HG02981 (cell line): ENCODE results near the gene TSPAN15.

Source experiments
- ATAC-seq: cut with Tn5 transposase; IDR thresholded peaks from one replicate; pipeline ENCODE4 v1.9.1; 2021; ENCODE audit warnings: mild to moderate bottlenecking, moderate library complexity; ENCODE audit not compliant: unreplicated experiment

Gene TSPAN15

GRCh38 chr10:69464801-69465401 lies 13.6 kb downstream of the TSPAN15 start:
- no peak for ATAC-seq

- no peak for ATAC-seq
Observed at GRCh38 chr10:69465457-69466157, 14.3 kb downstream of the TSPAN15 start.

GRCh38 chr10:69466158-69466490 lies 14.9 kb downstream of the TSPAN15 start:
- ATAC-seq = no peak

GRCh38 chr10:69466689-69467088 lies 15.4 kb downstream of the TSPAN15 start:
- ATAC-seq = no peak

- no peak for ATAC-seq
Observed at GRCh38 chr10:69467928-69468750, 16.9 kb downstream of the TSPAN15 start.

- no peak for ATAC-seq
Observed at GRCh38 chr10:69468751-69469089, 17.5 kb downstream of the TSPAN15 start.

GRCh38 chr10:69469976-69470375 lies 18.7 kb downstream of the TSPAN15 start:
- no peak for ATAC-seq

GRCh38 chr10:69470463-69471384 lies 19.5 kb downstream of the TSPAN15 start:
- ATAC-seq = no peak

GRCh38 chr10:69472142-69472541 lies 20.9 kb downstream of the TSPAN15 start:
- no peak for ATAC-seq

GRCh38 chr10:69472544-69472943 lies 21.3 kb downstream of the TSPAN15 start:
- ATAC-seq = no peak

- ATAC-seq = no peak
Observed at GRCh38 chr10:69473304-69473990, 22.2 kb downstream of the TSPAN15 start.

- ATAC-seq = no peak
Observed at GRCh38 chr10:69474742-69475432, 23.6 kb downstream of the TSPAN15 start.

GRCh38 chr10:69475433-69475830 lies 24.2 kb downstream of the TSPAN15 start:
- ATAC-seq = no peak

- ATAC-seq = no peak
Observed at GRCh38 chr10:69477968-69478597, 26.8 kb downstream of the TSPAN15 start.

- no peak for ATAC-seq
Observed at GRCh38 chr10:69479240-69480067, 28.2 kb downstream of the TSPAN15 start.

- ATAC-seq = no peak
Observed at GRCh38 chr10:69480068-69480412, 28.8 kb downstream of the TSPAN15 start.

GRCh38 chr10:69481305-69481704 lies 30.0 kb downstream of the TSPAN15 start:
- no peak for ATAC-seq

- no peak for ATAC-seq
Observed at GRCh38 chr10:69481811-69482524, 30.7 kb downstream of the TSPAN15 start.
